MCF 10A (cell line): ENCODE measurements around the gene DGKG. TPM values are rescaled to one million over a fixed set of nuclear protein-coding genes. Genes with fewer than 3 reads are reported as not detected.

ENCODE experiments used
- BruUV-seq: library from RNA; stranded (reverse); fragments of 400-500 nt; replicated peaks from 2 replicates; lab custom pipeline; 2021; lab: Mats Ljungman, UMichigan
- CTCF ChIA-PET: fragments of 300-600 bp; sonication (Branson Sonifier 250); formaldehyde crosslinking; extraction: SDS; loops from one replicate; lab custom pipeline; 2021; ENCODE audit warnings: antibody characterized with exemption, inconsistent platforms; lab: Yijun Ruan, JAX
- POLR2A ChIA-PET: fragments of 300-600, 350-650 bp; sonication (Branson Sonifier 250); formaldehyde crosslinking; extraction: SDS; loops from one replicate; lab custom pipeline; 2020; ENCODE audit warnings: antibody characterized with exemption, inconsistent platforms; lab: Yijun Ruan, JAX
- DNase-seq: peaks from one replicate; pipeline ENCODE4 v3.0.0-alpha.2; 2018; ENCODE audit not compliant: unreplicated experiment
- H3K27ac Mint-ChIP-seq: one replicate; pipeline ENCODE4 v1.8.0; 2022; ENCODE audit warnings: mild to moderate bottlenecking, low read depth, mixed read lengths; ENCODE audit not compliant: unreplicated experiment
- H3K27me3 Mint-ChIP-seq: one replicate; pipeline ENCODE4 v1.8.0; 2022; ENCODE audit warnings: mixed read lengths; ENCODE audit not compliant: insufficient read depth, unreplicated experiment
- H3K36me3 Mint-ChIP-seq: one replicate; pipeline ENCODE4 v1.8.0; 2022; ENCODE audit warnings: mild to moderate bottlenecking, moderate library complexity, mixed read lengths; ENCODE audit not compliant: insufficient read depth, unreplicated experiment
- H3K4me1 Mint-ChIP-seq: one replicate; pipeline ENCODE4 v1.8.0; 2022; ENCODE audit warnings: mixed read lengths; ENCODE audit not compliant: insufficient read depth, unreplicated experiment
- H3K4me3 Mint-ChIP-seq: one replicate; pipeline ENCODE4 v1.8.0; 2022; ENCODE audit warnings: mild to moderate bottlenecking, moderate library complexity, mixed read lengths; ENCODE audit not compliant: unreplicated experiment
- H3K9me3 Mint-ChIP-seq: one replicate; pipeline ENCODE4 v1.8.0; 2022; ENCODE audit warnings: mixed read lengths; ENCODE audit not compliant: unreplicated experiment
- CTCF ChIP-seq: fragments of 200-600 bp; IDR thresholded peaks from one replicate; pipeline ENCODE4 v1.8.0; 2022; ENCODE audit warnings: antibody characterized with exemption, mild to moderate bottlenecking; ENCODE audit not compliant: unreplicated experiment
- intact Hi-C: fragments of 100-400 bp; cut with micrococcal nuclease; formaldehyde crosslinking; loops from 2 replicates; pipeline ENCODE4 v1.14.1; 2022
- total RNA-seq: library from RNA; stranded (reverse); gene quantifications from 2 replicates; pipeline ENCODE4 v1.2.3, GENCODE V29; 2022

DGKG gene
- total RNA-seq, 1 experiment from 2014 or later = not detected

DNA sequence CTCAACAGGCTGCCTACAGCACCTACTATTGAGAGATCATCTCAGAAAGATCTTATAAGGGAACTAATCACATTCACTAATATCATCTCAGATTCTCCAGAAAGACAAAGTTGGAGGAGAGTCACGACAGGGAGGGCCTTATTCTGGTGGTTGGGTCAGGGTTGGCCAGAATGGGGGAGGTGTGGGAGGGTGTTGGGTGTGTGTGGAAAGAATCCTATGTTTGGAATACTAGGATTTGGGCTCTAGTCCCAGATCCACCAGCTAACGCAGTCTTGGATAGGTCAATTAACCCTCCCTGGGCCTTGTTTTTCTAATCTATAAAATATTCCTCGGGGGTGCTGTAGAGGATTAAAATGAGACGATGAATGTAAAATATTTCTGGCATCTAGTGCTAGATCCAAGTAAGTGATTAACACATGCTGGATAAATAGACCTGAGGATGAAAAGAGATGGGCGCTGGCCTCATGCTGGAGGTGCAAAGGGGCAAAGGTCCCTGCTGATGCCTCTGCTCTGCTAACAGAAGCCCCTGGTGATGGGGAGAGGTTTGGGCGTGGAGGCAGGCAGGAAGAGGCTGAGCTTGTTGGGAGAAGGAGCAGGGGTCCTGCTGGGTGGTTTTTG, 185.6 kb downstream of the DGKG start:
- CTCF ChIA-PET = interaction anchor here (1.1 kb wide), 1 partner anchor 193 kb away, joined by 3 read pairs; no protein-coding TSS in a partner anchor
- BruUV-seq = no TSS peak
- no peak for DNase-seq
- Mint-ChIP-seq H3K27ac (no peak overlapping the region), H3K9me3 (no peaks in the 10 kb centered on the region), H3K27me3 (no peaks in the 10 kb centered on the region), H3K4me3 (no peak overlapping the region), H3K4me1 (no peaks in the 10 kb centered on the region), H3K36me3 (no peaks in the 10 kb centered on the region)
- intact Hi-C loops = no loop called here
- no peak for TF ChIP-seq CTCF
- POLR2A ChIA-PET = interaction anchor here (1.1 kb wide), 1 partner anchor 342 kb away, joined by 4 read pairs; no protein-coding TSS in a partner anchor

GRCh38 chr3:186173224-186173815, 188.7 kb downstream of the DGKG start:
- ChIA-PET CTCF (interaction anchor here (0.7 kb wide), 1 partner anchor 10 kb away, joined by 3 read pairs; no protein-coding TSS in a partner anchor), POLR2A (no interaction called here)
- Mint-ChIP-seq H3K36me3 (no peaks in the 10 kb centered on the region), H3K4me3 (no peak overlapping the region), H3K9me3 (no peaks in the 10 kb centered on the region), H3K27ac (no peak overlapping the region), H3K27me3 (peaks cover under 1% of the 10 kb centered on the region), H3K4me1 (no peaks in the 10 kb centered on the region)
- intact Hi-C loops = no loop called here
- DNase-seq = no peak
- no TSS peak for BruUV-seq
- TF ChIP-seq CTCF = no peak

DNA sequence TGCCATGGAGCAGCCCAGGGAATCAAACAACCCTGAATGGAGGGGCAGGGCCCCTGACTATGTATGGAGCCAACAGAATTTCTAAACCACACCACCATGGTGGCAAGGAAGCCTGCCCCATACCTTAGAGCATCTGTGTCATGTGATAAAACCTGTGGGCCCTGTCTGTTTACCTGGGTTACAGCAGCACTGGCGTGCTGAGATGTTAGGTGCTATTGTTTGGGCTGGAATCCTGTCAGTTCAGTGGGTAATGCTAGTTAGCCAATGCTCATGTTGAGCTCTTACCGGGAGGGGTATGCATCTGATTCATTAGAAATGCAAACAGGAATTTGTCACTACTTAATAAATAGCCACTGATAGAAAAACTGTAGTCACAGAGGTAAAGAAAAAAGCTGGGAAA, 189.7 kb downstream of the DGKG start:
- no peak for DNase-seq
- peaks cover 10% of the 10 kb centered on the region for H3K27me3 Mint-ChIP-seq
- no peaks in the 10 kb centered on the region for H3K36me3 Mint-ChIP-seq
- ChIA-PET POLR2A (no interaction called here), CTCF (interaction anchor here (0.6 kb wide), 1 partner anchor 1043 kb away, joined by 3 read pairs; no protein-coding TSS in a partner anchor)
- BruUV-seq = no TSS peak
- H3K4me1 Mint-ChIP-seq = no peaks in the 10 kb centered on the region
- no peak overlapping the region for H3K27ac Mint-ChIP-seq
- no peak overlapping the region for H3K4me3 Mint-ChIP-seq
- no peak for TF ChIP-seq CTCF
- no peaks in the 10 kb centered on the region for H3K9me3 Mint-ChIP-seq
- intact Hi-C loops = no loop called here

- H3K27ac Mint-ChIP-seq = no peak overlapping the region
- no peak overlapping the region for H3K4me3 Mint-ChIP-seq
- CTCF ChIA-PET = interaction anchor here (0.6 kb wide), 1 partner anchor 1043 kb away, joined by 3 read pairs; no protein-coding TSS in a partner anchor
- H3K27me3 Mint-ChIP-seq = peaks cover 18% of the 10 kb centered on the region
- no peaks in the 10 kb centered on the region for H3K36me3 Mint-ChIP-seq
- BruUV-seq = no TSS peak
- intact Hi-C loops = no loop called here
- H3K4me1 Mint-ChIP-seq = no peaks in the 10 kb centered on the region
- POLR2A ChIA-PET = interaction anchor here (0.6 to 0.9 kb wide), 2 partner anchors 9 to 117 kb away, joined by 3 read pairs; no protein-coding TSS in a partner anchor
- no peak for DNase-seq
- TF ChIP-seq CTCF = no peak
- H3K9me3 Mint-ChIP-seq = no peaks in the 10 kb centered on the region
Measured at GRCh38 chr3:186171521-186171920, 190.5 kb downstream of the DGKG start.
